Esophagus mucosa (tissue), 1 donor: ENCODE data around the gene LRRK1. TPM values are rescaled to one million over a fixed set of nuclear protein-coding genes. Genes with fewer than 3 reads are reported as not detected.

ENCODE experiments used
- ATAC-seq: fragments of 200-7000 bp; cut with Tn5 transposase; one replicate; pipeline ENCODE4 v1.9.1; 2020
- total RNA-seq: library from RNA; stranded (reverse); gene quantifications from one replicate; pipeline ENCODE4 v1.2.4, GENCODE V29; 2023
- donor health status: DM: yes; HTN: yes; CAD: no.

LRRK1 gene
- total RNA-seq, 1 donor from 2014 or later, result 14.2 TPM

- ATAC-seq, result peak; percentile 20
Observed at GRCh38 chr15:100940767-100941379, 21.7 kb downstream of the LRRK1 start.

GRCh38 chr15:100941536-100941935 is 22.4 kb downstream of the LRRK1 start:
- ATAC-seq, result peak; percentile 26

- no peak for ATAC-seq
Observed at GRCh38 chr15:100942656-100943425, 23.7 kb downstream of the LRRK1 start.

GRCh38 chr15:100944244-100944895 is 25.2 kb downstream of the LRRK1 start:
- ATAC-seq, result no peak

GRCh38 chr15:100944986-100945385 is 25.8 kb downstream of the LRRK1 start:
- no peak for ATAC-seq

- no peak for ATAC-seq
Observed at GRCh38 chr15:100947760-100948429, 28.7 kb downstream of the LRRK1 start.

- no peak for ATAC-seq
Observed at GRCh38 chr15:100948430-100948762, 29.2 kb downstream of the LRRK1 start.

- ATAC-seq, result no peak
Observed at GRCh38 chr15:100949691-100950090, 30.5 kb downstream of the LRRK1 start.

GRCh38 chr15:100951965-100952364 is 32.8 kb downstream of the LRRK1 start:
- no peak for ATAC-seq

- no peak for ATAC-seq
Observed at GRCh38 chr15:100952566-100952965, 33.4 kb downstream of the LRRK1 start.

GRCh38 chr15:100958326-100959065 is 39.3 kb downstream of the LRRK1 start:
- ATAC-seq, result no peak

GRCh38 chr15:100959066-100960050 is 40.2 kb downstream of the LRRK1 start:
- ATAC-seq, result no peak

GRCh38 chr15:100966997-100967396 is 47.8 kb downstream of the LRRK1 start:
- ATAC-seq, result no peak

- no peak for ATAC-seq
Observed at GRCh38 chr15:100968050-100968966, 49.2 kb downstream of the LRRK1 start.

- ATAC-seq, result peak; percentile 23
Observed at GRCh38 chr15:100972975-100973350, 53.8 kb downstream of the LRRK1 start.

- peak; percentile 11 for ATAC-seq
Observed at GRCh38 chr15:100973351-100974111, 54.4 kb downstream of the LRRK1 start.

GRCh38 chr15:100975043-100975442 is 55.9 kb downstream of the LRRK1 start:
- no peak for ATAC-seq

GRCh38 chr15:100980410-100981046 is 61.4 kb downstream of the LRRK1 start:
- ATAC-seq, result no peak

GRCh38 chr15:100981086-100981485 is 61.9 kb downstream of the LRRK1 start:
- no peak for ATAC-seq
